HepG2 (cell line): Measurements from ENCODE around the gene CADM1. TPM values are rescaled to one million over a fixed set of nuclear protein-coding genes. Genes with fewer than 3 reads are reported as not detected.
A peak's percentile ranks its signal among the peaks of the same experiment; 100 is the strongest.

Experiments used
- AHDC1 ChIP-seq: sonication (generic); formaldehyde crosslinking; IDR thresholded peaks from 2 replicates; pipeline ENCODE4 v1.5.1; 2020; ENCODE audit warnings: mild to moderate bottlenecking, missing genetic modification reagents, borderline replicate concordance
- CSRNP2 ChIP-seq: sonication (generic); formaldehyde crosslinking; conservative IDR thresholded peaks from 2 replicates; pipeline ENCODE4 v1.8.0; 2022; ENCODE audit warnings: low read depth, missing genetic modification reagents
- HMG20A ChIP-seq: IDR thresholded peaks from 2 replicates; pipeline ENCODE4 v1.6.1; 2016; ENCODE audit warnings: borderline replicate concordance
- RERE ChIP-seq: IDR thresholded peaks from 2 replicates; pipeline ENCODE4 v1.6.1; 2016; ENCODE audit warnings: low read depth, missing genetic modification reagents, missing compliant biosample characterization
- SAP130 ChIP-seq: IDR thresholded peaks from 2 replicates; pipeline ENCODE4 v1.6.1; 2016; ENCODE audit warnings: low read depth
- SNAPC4 ChIP-seq: sonication (generic); formaldehyde crosslinking; IDR thresholded peaks from 2 replicates; pipeline ENCODE4 v1.4.0; 2020; ENCODE audit warnings: mild to moderate bottlenecking, missing genetic modification reagents
- STAG1 ChIP-seq: sonication (generic); formaldehyde crosslinking; IDR thresholded peaks from 2 replicates; pipeline ENCODE4 v1.4.0; 2020; ENCODE audit warnings: missing genetic modification reagents
- ZFY ChIP-seq: sonication (generic); formaldehyde crosslinking; IDR thresholded peaks from 2 replicates; pipeline ENCODE4 v1.4.0; 2020; ENCODE audit warnings: missing genetic modification reagents
- ZNF562 ChIP-seq: sonication (generic); formaldehyde crosslinking; IDR thresholded peaks from 2 replicates; pipeline ENCODE4 v1.8.0; 2022; ENCODE audit warnings: missing genetic modification reagents, borderline replicate concordance
- ZNF740 ChIP-seq: sonication (generic); formaldehyde crosslinking; IDR thresholded peaks from 2 replicates; pipeline ENCODE4 v1.4.0; 2020; ENCODE audit warnings: missing genetic modification reagents
- ZNF841 ChIP-seq: sonication (generic); formaldehyde crosslinking; IDR thresholded peaks from 2 replicates; pipeline ENCODE4 v1.8.1; 2023; ENCODE audit warnings: missing genetic modification reagents, borderline replicate concordance
- polyA plus RNA-seq, 8 experiments: library from polyadenylated mRNA; depleted of rRNA in 3 of 8; stranded (reverse) in 7 of 8; unstranded in 1 of 8; fragments of >200 nt; fragmentation: Illumina TruSeq in 4 of 8; extraction: Trizol in 4 of 8; gene quantifications; 2 replicates each; pipeline versions ENCODE4 v1.2.1 to v1.2.3, GENCODE V29; 2011 to 2016; ENCODE audit warnings: low read depth in 4 of 8, missing spikeins in 1 of 8, mixed read lengths in 1 of 8; ENCODE audit not compliant: insufficient read depth in 1 of 8
- total RNA-seq, 5 experiments: library from RNA; depleted of rRNA; stranded (reverse); fragments of >200 nt; fragmentation: Illumina TruSeq; extraction: Trizol; gene quantifications; 2 replicates each; pipeline ENCODE4 v1.2.3, GENCODE V29; 2016; ENCODE audit warnings: low read depth in 1 of 5

The CADM1 gene
- total and polyA plus RNA-seq, 2 of the 13 experiments (the other 11 are each of a cell fraction or from before 2014, with no cell fraction given), result 71.3 to 122 TPM

GRCh38 chr11:115357066-115357465, 147.1 kb downstream of the CADM1 start (continued):
- TF ChIP-seq RERE (peak; percentile 63; the same call in 1 of the 2 replicates), STAG1 (CRISPR knock-in tag) (no peak), ZNF562 (CRISPR knock-in tag) (no peak), ZNF740 (CRISPR knock-in tag) (no peak), CSRNP2 (CRISPR knock-in tag) (no peak), SAP130 (CRISPR knock-in tag) (peak; percentile 81), ZFY (no peak), ZNF841 (CRISPR knock-in tag) (no peak), SNAPC4 (CRISPR knock-in tag) (no peak), HMG20A (CRISPR knock-in tag) (peak; percentile 77; the same call in 1 of the 2 replicates), AHDC1 (peak; percentile 20; the same call in 1 of the 2 replicates)
